Renal pelvis (tissue), 4 donors: ENCODE results near the gene SIAH3. TPM values are rescaled to one million over a fixed set of nuclear protein-coding genes. Genes with fewer than 3 reads are reported as not detected.
A peak's percentile ranks its signal among the peaks of the same experiment; 100 is the strongest.

ENCODE experiments used
- DNase-seq: peaks from one replicate; pipeline ENCODE4 v3.0.0-alpha.2; 2013
- polyA plus RNA-seq, 3 donors: library from polyadenylated mRNA; unstranded; fragments of 120-200 nt; gene quantifications; one replicate each; pipeline ENCODE4 v1.2.1, GENCODE V29; 2013; ENCODE audit not compliant: insufficient read length in 3 of 3

Gene SIAH3
- polyA plus RNA-seq, 3 donors, result 0.78 to 0.89 (median 0.81) TPM

- DNase-seq, result no peak
These were observed 12.4 kb upstream of the SIAH3 start for GRCh38 chr13:45863709-45864590.

- no peak for DNase-seq
These were observed 9.8 kb upstream of the SIAH3 start for GRCh38 chr13:45861322-45861721.

- no peak for DNase-seq
These were observed 8.7 kb upstream of the SIAH3 start for GRCh38 chr13:45860240-45860639.

GRCh38 chr13:45859705-45860104 is 8.2 kb upstream of the SIAH3 start:
- peak; percentile 69 for DNase-seq

- DNase-seq, result no peak
These were observed 941 bp upstream of the SIAH3 start for GRCh38 chr13:45852494-45852893.

- no peak for DNase-seq
These were observed 403 bp upstream of the SIAH3 start for GRCh38 chr13:45851956-45852355.

GRCh38 chr13:45850027-45850613 is 1.4 kb downstream of the SIAH3 start:
- DNase-seq, result no peak

GRCh38 chr13:45849408-45849807 is 2.1 kb downstream of the SIAH3 start:
- DNase-seq, result no peak

- DNase-seq, result no peak
These were observed 3.9 kb downstream of the SIAH3 start for GRCh38 chr13:45847554-45848224.

GRCh38 chr13:45846681-45847080 is 4.9 kb downstream of the SIAH3 start:
- no peak for DNase-seq

GRCh38 chr13:45838171-45838745 is 13.3 kb downstream of the SIAH3 start:
- no peak for DNase-seq

GRCh38 chr13:45837111-45837510 is 14.4 kb downstream of the SIAH3 start:
- DNase-seq, result no peak

GRCh38 chr13:45834411-45834994 is 17.1 kb downstream of the SIAH3 start:
- DNase-seq, result no peak

- no peak for DNase-seq
These were observed 17.7 kb downstream of the SIAH3 start for GRCh38 chr13:45833663-45834375.

GRCh38 chr13:45833242-45833641 is 18.3 kb downstream of the SIAH3 start:
- DNase-seq, result no peak

- DNase-seq, result no peak
These were observed 19.7 kb downstream of the SIAH3 start for GRCh38 chr13:45831851-45832250.

GRCh38 chr13:45830121-45830520 is 21.4 kb downstream of the SIAH3 start:
- DNase-seq, result no peak

- DNase-seq, result no peak
These were observed 23.1 kb downstream of the SIAH3 start for GRCh38 chr13:45828256-45828968.

- no peak for DNase-seq
These were observed 24.2 kb downstream of the SIAH3 start for GRCh38 chr13:45827318-45827717.

GRCh38 chr13:45826731-45827130 is 24.8 kb downstream of the SIAH3 start:
- no peak for DNase-seq

GRCh38 chr13:45825387-45825650 is 26.2 kb downstream of the SIAH3 start:
- no peak for DNase-seq
